Mucosa of rectum (tissue), 2 donors: Measurements from ENCODE around the gene NFATC1.
"Not testable (repeated sequence)": the region's sequence is repeated elsewhere in the genome, so short reads cannot be mapped to it uniquely, and the experiment has no call there.

Experiments
- H3K27ac ChIP-seq, 2 donors: one replicate each; pipeline ENCODE4 v1.7.0; 2013; ENCODE audit warnings: inconsistent platforms in 2 of 2, low read depth in 2 of 2, low read length in 2 of 2
- H3K27me3 ChIP-seq, 2 donors: one replicate each; pipeline ENCODE4 v1.7.0; 2013; ENCODE audit warnings: low read length in 2 of 2; ENCODE audit not compliant: control insufficient read depth in 2 of 2, insufficient read depth in 2 of 2
- H3K36me3 ChIP-seq, 2 donors: one replicate each; pipeline ENCODE4 v1.7.0; 2013; ENCODE audit warnings: low read length in 2 of 2; ENCODE audit not compliant: control insufficient read depth in 2 of 2, insufficient read depth in 2 of 2
- H3K4me1 ChIP-seq, 2 donors: one replicate each; pipeline ENCODE4 v1.7.0; 2013; ENCODE audit warnings: low read length in 2 of 2, mild to moderate bottlenecking in 1 of 2; ENCODE audit not compliant: control insufficient read depth in 2 of 2, insufficient read depth in 2 of 2
- H3K4me3 ChIP-seq, 2 donors: one replicate each; pipeline ENCODE4 v1.7.0; 2013; ENCODE audit warnings: low read length in 2 of 2
- H3K9ac ChIP-seq, 2 donors: one replicate each; pipeline ENCODE4 v1.7.0; 2013; ENCODE audit warnings: low read length in 2 of 2, low read depth in 1 of 2, mild to moderate bottlenecking in 1 of 2
- H3K9me3 ChIP-seq, 2 donors: one replicate each; pipeline ENCODE4 v1.7.0; 2013; ENCODE audit warnings: low read length in 2 of 2; ENCODE audit not compliant: control insufficient read depth in 2 of 2
- donor health status: healthy.
- donor health status: Normal muscosa, but diverticular disease.

NFATC1 gene

DNA sequence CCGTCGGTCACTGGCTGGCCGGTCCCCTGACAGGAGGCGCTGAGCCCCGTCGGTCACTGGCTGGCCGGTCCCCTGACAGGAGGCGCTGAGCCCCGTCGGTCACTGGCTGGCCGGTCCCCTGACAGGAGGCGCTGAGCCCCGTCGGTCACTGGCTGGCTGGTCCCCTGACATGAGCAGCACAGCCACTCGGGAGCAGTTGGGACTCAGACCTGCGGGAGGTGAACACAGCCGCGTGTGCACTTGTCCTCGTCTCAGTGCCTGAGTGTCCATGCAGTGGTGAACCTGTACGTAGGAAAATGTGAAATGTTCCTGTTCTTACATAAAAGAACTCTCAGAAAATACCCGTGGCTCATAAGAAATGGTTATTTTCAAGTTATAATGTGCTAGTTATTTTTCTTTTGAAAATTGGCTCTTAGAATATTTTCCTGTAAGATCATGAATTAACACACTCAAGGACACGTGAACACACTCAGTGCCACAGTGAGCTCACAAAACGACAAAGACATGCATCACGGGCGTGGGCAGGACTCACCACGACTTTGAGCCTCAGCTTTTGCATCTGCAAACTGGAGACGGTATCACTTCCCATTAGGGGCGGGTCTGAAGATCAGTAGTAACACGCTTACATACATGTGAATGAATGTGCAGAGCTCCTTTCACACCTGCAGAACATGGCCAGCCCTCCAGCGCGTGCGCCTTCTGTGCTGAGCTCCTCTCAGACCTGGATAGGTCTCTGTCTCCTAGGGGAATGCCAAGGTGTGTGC lies 21.1 kb upstream of the NFATC1 start:
- no peaks in the 10 kb centered on the region for H3K27me3 ChIP-seq
- H3K9me3 ChIP-seq: no peaks in the 10 kb centered on the region
- no peak overlapping the region for H3K27ac ChIP-seq
- H3K4me1 ChIP-seq: no peaks in the 10 kb centered on the region
- H3K4me3 ChIP-seq: no peak overlapping the region
- peaks cover 6 to 26% of the 10 kb centered on the region in 2 donors for H3K36me3 ChIP-seq
- H3K9ac ChIP-seq: no peak overlapping the region

DNA sequence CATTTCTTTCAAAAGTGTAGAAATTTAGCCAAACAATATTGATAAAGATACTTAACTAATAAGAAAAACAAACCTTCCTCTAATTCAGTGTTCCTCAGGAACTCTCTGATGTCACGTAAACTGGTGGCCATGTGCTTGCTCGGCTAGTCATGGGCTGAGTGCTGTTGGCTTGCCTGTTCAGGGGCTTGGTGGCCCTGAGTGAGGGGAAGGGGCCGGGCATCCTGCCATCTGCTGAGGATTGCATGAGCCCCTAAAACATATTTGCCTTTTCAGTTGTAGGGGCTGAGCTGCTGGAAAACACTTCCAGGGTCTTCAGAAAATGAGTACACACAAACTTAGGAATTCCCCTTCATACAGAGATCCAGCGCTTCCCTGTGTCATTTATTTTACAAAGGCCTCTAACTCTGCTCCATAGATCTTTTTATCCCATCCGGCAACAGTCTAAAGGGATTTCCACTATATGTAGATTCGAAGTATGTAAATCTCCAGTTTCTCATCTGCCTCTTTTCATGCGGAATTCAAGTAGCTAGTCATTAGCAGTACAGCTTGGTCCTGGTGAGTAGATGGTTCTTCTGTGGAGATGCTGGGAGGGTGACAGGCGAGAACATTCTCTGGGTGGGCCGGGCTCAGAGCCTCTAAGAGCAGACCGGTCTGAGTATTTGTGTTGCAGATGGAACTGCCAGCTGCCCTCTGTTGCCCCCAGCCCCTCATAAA lies 20.1 kb upstream of the NFATC1 start:
- H3K9ac ChIP-seq: no peak overlapping the region
- H3K4me1 ChIP-seq: no peaks in the 10 kb centered on the region
- no peaks in the 10 kb centered on the region for H3K27me3 ChIP-seq
- no peak overlapping the region for H3K27ac ChIP-seq
- H3K36me3 ChIP-seq: peaks cover 6 to 21% of the 10 kb centered on the region in 2 donors
- H3K9me3 ChIP-seq: no peaks in the 10 kb centered on the region
- no peak overlapping the region for H3K4me3 ChIP-seq

DNA sequence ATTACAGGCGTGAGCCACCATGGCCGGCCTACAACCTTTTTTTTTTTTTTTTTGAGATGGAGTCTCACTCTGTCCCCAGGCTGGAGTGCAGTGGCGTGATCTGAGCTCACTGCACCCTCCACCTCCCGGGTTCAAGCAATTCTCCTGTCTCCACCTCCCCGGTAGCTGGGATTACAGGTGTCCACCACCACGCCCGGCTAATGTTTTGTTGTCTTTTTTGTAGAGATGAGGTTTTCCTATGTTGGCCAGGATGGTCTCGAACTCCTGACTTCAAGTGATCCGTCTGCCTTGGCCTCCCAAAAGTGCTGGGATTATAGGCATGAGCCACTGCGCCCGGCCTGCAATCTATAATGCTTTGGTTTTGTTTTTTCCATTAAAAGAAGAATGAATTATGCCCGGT lies 19.1 kb upstream of the NFATC1 start:
- not testable (repeated sequence) for H3K9ac ChIP-seq, H3K4me1 ChIP-seq, H3K27ac ChIP-seq, H3K4me3 ChIP-seq, H3K9me3 ChIP-seq, H3K27me3 ChIP-seq
- H3K36me3 ChIP-seq: peaks cover 6 to 19% of the 10 kb centered on the region in 2 donors

DNA sequence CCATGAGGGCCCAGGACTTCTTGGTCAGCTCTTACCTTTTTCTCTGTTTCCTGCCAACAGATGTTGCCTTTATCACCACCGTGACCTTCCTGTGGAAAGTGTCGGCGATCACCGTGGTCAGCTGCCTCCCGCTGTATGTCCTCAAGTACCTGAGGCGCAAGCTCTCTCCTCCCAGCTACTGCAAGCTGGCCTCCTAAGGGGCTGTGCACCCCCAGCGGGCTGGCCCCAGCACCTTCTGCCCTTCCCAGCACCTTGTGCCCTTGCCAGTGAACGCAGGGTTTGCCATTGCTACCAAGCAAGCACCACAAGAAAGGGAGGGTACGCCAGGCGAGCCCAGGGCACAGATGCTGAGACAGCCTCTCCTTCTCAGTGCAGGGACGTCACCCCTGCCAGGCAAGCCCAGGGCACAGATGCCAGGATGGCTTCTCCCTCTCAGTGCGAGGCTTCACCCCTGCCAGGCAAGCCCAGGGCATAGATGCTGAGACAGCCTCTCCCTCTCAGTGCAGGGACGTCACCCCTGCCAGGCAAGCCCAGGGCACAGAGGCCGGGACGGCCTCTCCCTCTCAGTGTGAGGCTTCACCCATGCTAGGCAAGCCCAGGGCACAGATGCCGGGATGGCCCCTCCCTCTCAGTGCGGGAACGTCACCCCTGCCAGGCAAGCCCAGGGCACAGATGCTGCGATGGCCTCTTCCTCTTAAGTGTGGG lies 18.4 kb upstream of the NFATC1 start:
- Histone ChIP-seq H3K27me3 (no peaks in the 10 kb centered on the region), H3K4me1 (no peaks in the 10 kb centered on the region), H3K9me3 (no peaks in the 10 kb centered on the region), H3K9ac (no peak overlapping the region), H3K4me3 (no peak overlapping the region), H3K36me3 (peaks cover 6 to 19% of the 10 kb centered on the region in 2 donors), H3K27ac (no peak overlapping the region)

DNA sequence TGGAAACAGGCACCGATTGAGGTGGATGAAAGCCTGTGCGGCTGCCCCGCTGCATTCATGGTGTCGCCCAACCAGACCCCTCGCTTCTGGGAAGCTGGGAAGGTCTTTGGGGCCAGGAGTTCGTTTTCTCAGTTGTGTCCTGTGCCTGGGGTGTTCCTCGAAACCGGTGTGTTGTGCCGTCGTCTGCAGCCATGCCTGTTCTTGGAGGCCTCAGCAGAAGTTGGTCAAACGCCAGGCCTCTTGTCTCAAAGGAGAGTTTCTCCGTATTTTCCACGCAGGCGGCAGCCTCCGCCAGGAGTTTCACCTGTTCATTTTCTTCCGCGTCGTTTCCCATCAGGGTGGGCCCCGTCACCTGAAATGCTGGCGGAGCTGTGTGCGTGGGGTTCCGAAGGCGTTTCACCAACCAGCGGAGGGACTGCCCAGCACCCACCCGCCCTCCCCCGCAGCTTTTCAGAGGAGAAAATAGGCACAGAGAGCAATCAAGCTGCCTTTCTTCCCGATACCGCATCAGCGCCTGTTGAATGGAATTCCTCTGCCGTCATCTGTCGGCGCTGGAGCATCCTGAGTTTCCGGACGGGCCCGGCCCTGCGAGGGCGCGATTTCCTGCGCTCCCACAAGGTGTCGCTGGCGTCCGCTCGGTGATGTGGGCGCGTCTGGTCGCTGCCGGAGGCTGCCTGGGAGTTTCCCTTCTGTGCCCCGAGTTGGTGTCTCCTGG lies 17.0 kb upstream of the NFATC1 start:
- Histone ChIP-seq H3K9ac (no peak overlapping the region), H3K27ac (no peak overlapping the region), H3K9me3 (no peaks in the 10 kb centered on the region), H3K4me3 (no peak overlapping the region), H3K36me3 (peaks cover 6 to 18% of the 10 kb centered on the region in 2 donors), H3K27me3 (no peaks in the 10 kb centered on the region), H3K4me1 (no peaks in the 10 kb centered on the region)

DNA sequence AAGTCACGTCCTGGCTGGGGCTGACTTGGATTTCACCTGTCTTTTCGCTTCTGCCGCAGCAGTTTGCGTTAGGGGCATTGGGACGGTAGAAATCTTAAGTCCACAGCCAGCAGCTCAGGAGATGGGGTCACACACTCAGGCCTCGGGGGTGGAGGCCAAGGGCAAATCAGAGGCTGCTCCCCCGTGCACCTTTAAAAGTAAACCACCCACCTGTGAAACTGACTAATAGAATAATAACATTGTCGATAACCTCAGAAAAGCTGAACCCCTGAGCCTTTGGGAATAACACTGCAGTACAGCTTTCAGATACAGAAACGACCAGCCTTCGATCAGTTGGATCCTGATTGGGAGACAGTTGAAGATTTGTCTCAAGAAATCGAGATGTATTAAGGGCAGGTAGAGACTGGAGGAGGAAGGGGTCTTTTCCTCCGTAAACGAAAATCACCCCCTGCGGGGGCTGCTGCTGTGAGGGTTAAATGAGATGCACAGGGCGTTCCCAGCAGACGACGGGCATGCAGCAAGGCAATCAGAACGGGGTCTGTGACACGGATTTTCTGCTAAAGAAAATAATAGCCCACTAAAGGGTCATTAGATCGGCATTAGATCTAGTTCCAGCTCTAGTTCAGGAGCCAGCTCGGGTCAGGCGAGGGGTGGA lies 16.4 kb upstream of the NFATC1 start:
- Histone ChIP-seq H3K36me3 (peaks cover 6 to 15% of the 10 kb centered on the region in 2 donors), H3K27ac (no peak overlapping the region)

DNA sequence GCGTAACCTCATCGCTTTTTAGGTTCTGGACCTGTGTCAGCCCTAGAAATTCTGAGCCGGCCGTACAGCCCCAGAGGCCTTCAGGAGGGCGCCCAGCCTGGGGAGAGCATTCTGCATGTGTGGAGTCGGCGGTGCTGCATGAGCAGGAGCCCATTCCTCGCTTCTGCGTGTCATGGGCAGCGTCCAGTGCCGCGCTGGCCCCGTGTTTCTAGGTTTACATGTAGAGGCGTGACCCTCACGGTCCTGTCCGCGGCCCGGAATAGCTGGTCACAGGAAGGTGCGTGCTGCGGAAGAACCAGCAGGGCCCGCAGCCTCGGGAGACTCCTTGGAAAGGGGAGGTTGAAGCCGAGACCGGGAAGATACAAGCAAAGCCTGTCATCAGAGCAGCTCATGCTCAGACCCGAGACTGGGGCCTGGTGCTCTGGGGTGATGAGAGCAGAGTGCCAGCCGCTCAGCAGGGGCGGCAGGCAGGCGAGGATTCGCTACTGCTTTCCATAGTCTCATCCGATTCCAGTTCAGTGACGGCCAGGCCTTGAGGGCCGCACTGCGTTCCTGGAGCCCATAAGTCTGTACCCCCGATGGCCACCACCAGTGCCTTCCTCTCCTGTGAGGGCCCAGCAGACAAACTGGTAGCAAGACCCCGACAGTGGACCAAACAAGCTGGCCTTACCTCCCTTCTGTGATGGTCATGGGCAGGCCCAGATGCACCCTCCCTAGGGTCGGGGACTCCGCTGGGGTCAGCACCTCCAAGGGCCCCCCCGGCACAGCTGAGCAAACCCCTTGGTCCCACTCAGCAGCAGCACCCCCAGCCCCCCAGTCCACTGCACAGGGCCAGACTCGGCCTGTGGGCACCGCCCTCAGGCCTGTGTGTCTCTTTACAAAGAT lies 15.6 kb upstream of the NFATC1 start:
- no peaks in the 10 kb centered on the region for H3K4me1 ChIP-seq
- H3K4me3 ChIP-seq: no peak overlapping the region
- no peaks in the 10 kb centered on the region for H3K27me3 ChIP-seq
- H3K9me3 ChIP-seq: no peaks in the 10 kb centered on the region
- H3K36me3 ChIP-seq: peaks cover under 1 to 13% of the 10 kb centered on the region in 2 donors
- H3K27ac ChIP-seq: no peak overlapping the region
- H3K9ac ChIP-seq: no peak overlapping the region

More for the DNA sequence above, 16.4 kb upstream of the NFATC1 start:
- H3K4me3 ChIP-seq: no peak overlapping the region
- no peak overlapping the region for H3K9ac ChIP-seq
- H3K27me3 ChIP-seq: no peaks in the 10 kb centered on the region
- H3K9me3 ChIP-seq: no peaks in the 10 kb centered on the region
- H3K4me1 ChIP-seq: no peaks in the 10 kb centered on the region

DNA sequence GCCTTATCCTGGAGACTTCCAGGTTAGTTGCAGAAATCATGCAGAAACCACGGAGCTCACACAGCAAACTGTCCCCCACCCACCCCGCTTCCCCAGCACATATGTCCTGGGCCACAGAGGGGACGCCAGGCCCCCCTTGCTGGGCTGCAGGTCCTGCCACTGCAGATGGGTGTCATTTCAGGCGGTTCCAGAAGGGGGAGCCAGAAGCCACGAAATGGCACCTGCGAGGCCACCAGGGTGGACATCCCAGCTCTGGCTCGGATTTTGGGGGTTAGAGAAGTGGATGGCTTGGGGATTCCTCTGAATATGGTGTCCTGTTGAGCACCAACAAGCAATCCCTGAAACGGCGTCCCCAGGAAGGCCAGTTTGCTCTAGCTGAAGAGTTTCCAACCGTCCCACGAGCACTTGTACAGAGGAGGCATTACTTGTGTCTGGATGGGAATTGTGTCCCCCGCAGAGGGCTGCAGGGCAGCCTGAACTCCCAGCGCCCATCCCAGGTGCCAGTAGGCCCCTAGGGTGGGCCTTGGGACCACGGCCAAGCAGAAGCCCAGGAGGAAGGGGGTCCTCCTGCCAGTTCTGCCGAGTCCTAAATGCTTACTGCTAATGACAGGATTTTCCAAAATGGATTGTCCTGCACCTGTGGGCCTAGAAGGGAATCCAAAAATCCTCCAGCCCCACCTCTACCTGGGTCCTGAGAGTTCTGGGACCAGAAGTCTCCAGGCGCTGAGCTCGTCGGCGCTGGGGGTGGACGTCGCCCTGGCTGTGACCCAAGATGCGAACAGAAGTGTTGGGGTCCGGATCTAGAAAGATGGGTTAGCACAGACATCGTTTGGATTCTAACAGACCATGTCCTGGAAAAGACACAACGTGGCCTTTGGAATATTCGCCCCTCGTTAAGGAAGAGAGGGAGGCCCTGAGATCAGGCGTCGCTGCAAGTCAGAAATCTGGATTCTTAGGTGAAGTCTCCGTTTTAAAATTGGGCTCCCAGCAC lies 14.6 kb upstream of the NFATC1 start:
- Histone ChIP-seq H3K27ac (no peak overlapping the region), H3K9ac (no peak overlapping the region), H3K36me3 (peaks cover 0 to 11% of the 10 kb centered on the region in 2 donors), H3K9me3 (no peaks in the 10 kb centered on the region), H3K4me3 (no peak overlapping the region), H3K4me1 (no peaks in the 10 kb centered on the region), H3K27me3 (peaks cover 0 to 5% of the 10 kb centered on the region in 2 donors)
